Measurements from ENCODE around the gene TFF2.

Gene TFF2

GRCh38 chr21:42377951-42378340, 27.2 kb upstream of the TFF2 start:
- H3K4me3 ChIP-seq (ENCODE audit: low read length) = no peak overlapping the region
- no peak for DNase-seq (ENCODE audit: low read depth)
- no peak for TF ChIP-seq CTCF (conservative IDR thresholded peaks at IDR 0.05; ENCODE audit: low read length)

- DNase-seq (ENCODE audit: low read depth) = no peak
- no peak for TF ChIP-seq CTCF (conservative IDR thresholded peaks at IDR 0.05; ENCODE audit: low read length)
- H3K4me3 ChIP-seq (ENCODE audit: low read length) = no peak overlapping the region
Observed at GRCh38 chr21:42377211-42377950, 26.6 kb upstream of the TFF2 start.

GRCh38 chr21:42376338-42376982, 25.7 kb upstream of the TFF2 start:
- no peak overlapping the region for H3K4me3 ChIP-seq (ENCODE audit: low read length)

GRCh38 chr21:42375966-42376337, 25.2 kb upstream of the TFF2 start:
- no peak for DNase-seq (ENCODE audit: low read depth)
- H3K4me3 ChIP-seq (ENCODE audit: low read length) = no peak overlapping the region
- no peak for TF ChIP-seq CTCF (conservative IDR thresholded peaks at IDR 0.05; ENCODE audit: low read length)

More at GRCh38 chr21:42376338-42376982, 25.7 kb upstream of the TFF2 start:
- no peak for DNase-seq (ENCODE audit: low read depth)
- no peak for TF ChIP-seq CTCF (conservative IDR thresholded peaks at IDR 0.05; ENCODE audit: low read length)

GRCh38 chr21:42375506-42375905, 24.7 kb upstream of the TFF2 start:
- no peak for DNase-seq (ENCODE audit: low read depth)
- no peak overlapping the region for H3K4me3 ChIP-seq (ENCODE audit: low read length)
- no peak for TF ChIP-seq CTCF (conservative IDR thresholded peaks at IDR 0.05; ENCODE audit: low read length)

- TF ChIP-seq CTCF (conservative IDR thresholded peaks at IDR 0.05; ENCODE audit: low read length) = no peak
- no peak for DNase-seq (ENCODE audit: low read depth)
- no peak overlapping the region for H3K4me3 ChIP-seq (ENCODE audit: low read length)
Observed at GRCh38 chr21:42374864-42375499, 24.2 kb upstream of the TFF2 start.

GRCh38 chr21:42374457-42374856, 23.7 kb upstream of the TFF2 start:
- TF ChIP-seq CTCF (conservative IDR thresholded peaks at IDR 0.05; ENCODE audit: low read length) = no peak
- no peak overlapping the region for H3K4me3 ChIP-seq (ENCODE audit: low read length)
- no peak for DNase-seq (ENCODE audit: low read depth)

Measured in AG10803 (cell line).